Fibroblast of villous mesenchyme (primary cell): Measurements from ENCODE around the gene RBM4B. TPM values are rescaled to one million over a fixed set of nuclear protein-coding genes. Genes with fewer than 3 reads are reported as not detected.

Source experiments
- DNase-seq: peaks from one replicate; pipeline ENCODE4 v3.0.0-alpha.2; 2010; ENCODE audit warnings: low read depth
- H3K4me3 ChIP-seq: 2 replicates; pipeline ENCODE4 v1.5.1; 2011; ENCODE audit warnings: low read depth, mild to moderate bottlenecking, low read length
- CTCF ChIP-seq: IDR thresholded peaks from 2 replicates; pipeline ENCODE4 v1.5.1; 2012; ENCODE audit warnings: low read depth, mild to moderate bottlenecking, low read length; ENCODE audit not compliant: insufficient read depth
- total RNA-seq: library from RNA; depleted of rRNA; stranded (reverse); fragments of >200 nt; gene quantifications from 2 replicates; pipeline ENCODE4 v1.2.3, GENCODE V29; 2012

Gene RBM4B
- total RNA-seq, 1 donor: 27.2 TPM

- DNase-seq: no peak
These were observed 9.4 kb upstream of the RBM4B start for GRCh38 chr11:66686801-66687750.

GRCh38 chr11:66686100-66686785 lies 8.6 kb upstream of the RBM4B start:
- no peak for DNase-seq
- no peak overlapping the region for H3K4me3 ChIP-seq

More at GRCh38 chr11:66686801-66687750, 9.4 kb upstream of the RBM4B start:
- no peak for TF ChIP-seq CTCF
- no peak overlapping the region for H3K4me3 ChIP-seq

GRCh38 chr11:66685276-66686099 lies 7.8 kb upstream of the RBM4B start:
- no peak for TF ChIP-seq CTCF
- no peak overlapping the region for H3K4me3 ChIP-seq
- no peak for DNase-seq

More at GRCh38 chr11:66686100-66686785, 8.6 kb upstream of the RBM4B start:
- TF ChIP-seq CTCF: no peak

GRCh38 chr11:66684635-66685034 lies 6.9 kb upstream of the RBM4B start:
- DNase-seq: no peak
- no peak for TF ChIP-seq CTCF

GRCh38 chr11:66683877-66684276 lies 6.2 kb upstream of the RBM4B start:
- TF ChIP-seq CTCF: no peak
- DNase-seq: no peak
- H3K4me3 ChIP-seq: no peak overlapping the region

More at GRCh38 chr11:66684635-66685034, 6.9 kb upstream of the RBM4B start:
- no peak overlapping the region for H3K4me3 ChIP-seq

- no peak overlapping the region for H3K4me3 ChIP-seq
- no peak for TF ChIP-seq CTCF
- DNase-seq: no peak
These were observed 3.4 kb upstream of the RBM4B start for GRCh38 chr11:66680966-66681645.
